AG09319 (cell line): Measurements from ENCODE around the gene BAMBI.

Source experiments
- DNase-seq: peaks from one replicate; pipeline ENCODE4 v3.0.0-alpha.2; 2010; ENCODE audit warnings: low read depth; ENCODE audit errors: extremely low read depth
- TF ChIP-seq, protein P1 (sequence below): IDR thresholded peaks from 2 replicates; pipeline ENCODE4 v1.5.1; 2011; ENCODE audit warnings: low read depth, mild to moderate bottlenecking, inconsistent platforms, low read length, moderate library complexity

BAMBI gene

DNA sequence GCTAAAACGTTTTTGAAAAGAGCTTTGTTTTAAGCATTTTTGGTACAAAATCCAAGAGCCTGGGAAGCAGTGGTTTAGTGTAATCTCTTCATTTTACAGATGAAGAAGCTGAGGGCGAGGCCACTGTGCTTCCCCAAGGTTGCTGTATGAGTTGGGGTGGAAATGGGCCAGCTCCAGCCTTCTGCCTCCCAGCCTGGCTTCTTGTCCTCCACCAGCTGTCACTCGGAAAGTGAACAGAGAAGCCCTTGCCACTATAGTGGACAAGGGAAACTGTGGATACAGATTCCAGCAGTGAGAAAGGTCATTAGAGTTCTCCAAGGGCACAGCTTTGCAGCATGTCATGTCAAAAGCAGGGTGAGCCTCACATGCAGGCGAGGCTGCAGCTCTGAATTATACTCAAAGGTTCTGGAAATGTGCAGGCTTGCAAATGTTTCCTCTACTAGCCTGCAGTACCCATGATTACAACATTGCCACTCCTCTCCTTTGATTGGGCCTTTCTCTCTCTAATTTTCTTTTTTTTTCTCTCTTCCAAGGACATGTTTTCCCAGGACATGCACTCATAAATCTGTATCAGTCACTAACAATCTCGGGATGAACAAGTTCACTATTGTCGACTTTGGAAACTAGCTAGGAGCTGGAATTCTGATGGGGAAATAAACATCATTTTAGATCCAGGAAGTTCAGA, 33.0 kb downstream of the BAMBI start:
- DNase-seq, result no peak
- TF ChIP-seq, protein P1, sequence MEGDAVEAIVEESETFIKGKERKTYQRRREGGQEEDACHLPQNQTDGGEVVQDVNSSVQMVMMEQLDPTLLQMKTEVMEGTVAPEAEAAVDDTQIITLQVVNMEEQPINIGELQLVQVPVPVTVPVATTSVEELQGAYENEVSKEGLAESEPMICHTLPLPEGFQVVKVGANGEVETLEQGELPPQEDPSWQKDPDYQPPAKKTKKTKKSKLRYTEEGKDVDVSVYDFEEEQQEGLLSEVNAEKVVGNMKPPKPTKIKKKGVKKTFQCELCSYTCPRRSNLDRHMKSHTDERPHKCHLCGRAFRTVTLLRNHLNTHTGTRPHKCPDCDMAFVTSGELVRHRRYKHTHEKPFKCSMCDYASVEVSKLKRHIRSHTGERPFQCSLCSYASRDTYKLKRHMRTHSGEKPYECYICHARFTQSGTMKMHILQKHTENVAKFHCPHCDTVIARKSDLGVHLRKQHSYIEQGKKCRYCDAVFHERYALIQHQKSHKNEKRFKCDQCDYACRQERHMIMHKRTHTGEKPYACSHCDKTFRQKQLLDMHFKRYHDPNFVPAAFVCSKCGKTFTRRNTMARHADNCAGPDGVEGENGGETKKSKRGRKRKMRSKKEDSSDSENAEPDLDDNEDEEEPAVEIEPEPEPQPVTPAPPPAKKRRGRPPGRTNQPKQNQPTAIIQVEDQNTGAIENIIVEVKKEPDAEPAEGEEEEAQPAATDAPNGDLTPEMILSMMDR, result no peak

DNA sequence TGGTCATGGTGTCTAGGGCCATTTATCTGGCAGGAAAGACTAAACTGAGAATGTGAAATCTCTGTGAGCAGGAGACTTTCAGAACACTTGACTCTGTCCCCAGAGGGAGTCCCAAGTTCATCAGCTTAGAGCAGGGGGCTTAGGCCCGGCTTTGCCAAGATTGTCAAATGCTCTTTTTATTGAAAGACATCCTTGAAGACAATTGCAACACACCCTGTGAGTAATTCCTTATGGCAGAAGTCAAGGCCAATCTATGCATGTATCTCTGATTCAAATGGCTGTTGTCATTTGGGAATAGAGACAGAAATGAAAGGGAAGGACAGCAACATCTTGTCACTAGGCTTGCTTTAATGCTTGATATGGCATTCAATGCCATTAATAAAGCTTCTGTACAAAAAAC, 33.7 kb downstream of the BAMBI start:
- no peak for DNase-seq
- TF ChIP-seq, protein P1, result no peak

DNA sequence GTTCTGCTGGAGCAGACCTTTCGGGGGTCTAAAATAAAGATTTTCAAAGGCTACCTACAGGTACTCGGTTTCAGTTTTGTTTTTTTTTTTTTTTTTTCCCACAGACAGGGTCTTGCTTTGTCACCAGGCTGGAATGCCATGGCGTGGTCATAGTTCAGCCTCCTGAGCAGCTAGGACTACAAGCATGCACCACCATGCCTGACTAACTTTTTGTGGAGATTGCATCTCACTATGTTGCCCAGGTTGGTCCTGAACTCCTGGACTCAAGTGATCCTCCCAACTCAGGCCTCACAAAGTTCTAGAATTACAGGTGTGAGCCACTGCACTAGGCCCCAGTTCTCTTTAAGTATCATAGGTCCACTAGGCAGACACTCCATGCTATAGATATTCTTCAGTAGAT, 34.5 kb downstream of the BAMBI start:
- DNase-seq, result no peak
- TF ChIP-seq, protein P1, result no peak

DNA sequence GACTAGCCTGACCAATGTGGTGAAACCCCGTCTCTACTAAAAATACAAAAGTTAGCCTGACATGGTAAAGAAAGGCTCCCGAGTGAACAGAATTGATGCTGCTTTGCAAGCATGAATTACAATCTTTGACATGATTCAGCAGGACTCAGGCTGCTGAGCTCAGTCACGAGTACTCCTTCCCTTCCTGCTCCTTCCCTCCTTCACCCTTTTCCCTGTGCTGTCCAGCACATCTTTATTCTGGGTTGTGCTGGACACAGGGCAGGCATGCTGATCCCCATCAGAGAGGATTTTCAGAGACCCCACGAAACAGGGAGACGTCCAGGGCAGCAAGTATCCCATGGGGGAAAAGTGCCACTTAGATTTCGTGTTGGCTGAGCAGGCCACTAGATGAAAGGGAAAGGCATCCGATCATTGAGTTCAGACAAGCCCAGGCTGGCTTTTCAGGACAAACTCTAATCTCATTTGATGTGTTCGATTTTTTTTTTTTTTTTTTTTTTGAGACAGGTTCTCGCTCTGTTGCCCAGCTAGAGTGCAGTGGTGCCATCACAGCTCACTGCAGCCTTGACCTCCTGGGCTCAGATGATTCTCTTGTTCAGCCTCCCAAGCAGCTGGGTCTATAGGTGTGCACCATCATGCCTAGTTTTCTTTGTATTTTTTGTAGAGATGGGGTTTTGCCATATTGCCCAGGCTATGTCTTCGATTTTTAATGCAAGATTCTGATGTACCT, 36.5 kb downstream of the BAMBI start:
- TF ChIP-seq, protein P1, result no peak
- DNase-seq, result no peak

DNA sequence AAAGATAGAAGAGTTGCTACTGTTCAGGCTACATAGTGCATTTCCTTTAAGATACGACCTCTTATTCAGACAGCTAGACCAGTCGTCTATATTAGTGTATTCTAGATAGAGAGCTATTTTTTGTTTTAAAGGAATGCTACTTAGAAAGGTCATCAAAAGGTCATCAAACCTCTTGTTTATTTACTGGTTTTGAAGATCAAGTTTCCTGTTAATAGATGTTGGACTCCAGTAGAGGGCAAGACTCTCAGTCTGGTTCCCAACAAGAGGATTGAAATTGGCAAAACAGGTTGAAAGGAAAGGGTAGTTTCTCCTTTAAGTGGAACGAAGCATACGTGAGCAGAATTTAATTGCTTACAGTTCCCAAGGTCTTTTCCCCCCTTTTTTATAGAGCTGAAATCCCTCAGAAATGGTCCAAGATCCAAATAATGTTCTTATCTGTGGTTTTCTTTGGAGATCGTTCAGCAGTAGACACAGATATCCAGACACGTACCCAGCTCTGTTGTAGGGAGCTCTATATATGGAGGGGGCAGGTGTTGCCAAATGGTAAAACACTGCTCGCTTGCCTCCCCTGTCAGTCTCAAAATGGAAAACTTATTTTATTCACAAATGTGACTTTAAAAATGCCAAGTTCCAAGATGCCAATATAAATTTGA, 37.2 kb downstream of the BAMBI start:
- no peak for DNase-seq
- TF ChIP-seq, protein P1, result no peak

DNA sequence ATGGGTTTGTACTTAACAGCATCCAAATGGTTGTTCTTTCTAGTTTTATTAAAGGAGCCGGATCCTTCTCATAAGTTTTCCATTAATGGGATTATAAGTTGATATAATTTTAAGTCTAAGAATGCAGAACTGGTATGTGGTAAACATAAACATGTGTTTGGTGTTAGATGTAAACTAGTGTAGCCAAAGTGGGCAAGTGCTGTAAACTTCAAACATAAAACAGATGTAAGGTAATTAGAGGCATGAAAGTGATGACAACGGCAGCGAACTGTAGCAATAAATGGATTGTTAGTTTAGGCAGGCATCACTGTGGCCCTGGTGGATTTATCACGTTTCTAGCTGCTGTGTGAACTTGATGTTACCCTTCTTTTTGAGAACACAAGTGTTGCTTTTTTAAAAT, 37.9 kb downstream of the BAMBI start:
- TF ChIP-seq, protein P1, result no peak
- peak; percentile 43 for DNase-seq

DNA sequence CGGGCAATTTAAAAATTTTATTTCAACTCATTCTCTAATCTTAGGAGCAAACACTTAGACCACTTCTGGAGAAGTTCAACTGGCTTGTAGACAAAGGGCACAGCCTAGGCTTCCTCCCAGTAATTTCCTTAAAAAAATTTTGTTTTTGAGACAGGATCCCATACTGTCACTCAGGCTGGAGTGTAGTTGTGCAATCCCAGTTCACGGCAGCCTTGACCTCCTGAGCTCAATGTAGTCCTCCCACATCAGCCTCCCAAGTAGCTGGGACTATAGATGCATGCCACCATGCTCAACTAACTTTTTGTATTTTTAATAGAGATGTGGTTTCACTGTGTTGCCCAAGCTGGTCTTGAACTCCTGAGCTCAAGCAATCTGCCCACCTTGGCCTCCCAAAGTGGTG, 38.4 kb downstream of the BAMBI start:
- no peak for DNase-seq
- TF ChIP-seq, protein P1, result no peak
